OCI-LY7 (cell line): ENCODE measurements around the gene OLFM2. TPM values are rescaled to one million over a fixed set of nuclear protein-coding genes. Genes with fewer than 3 reads are reported as not detected.

ENCODE experiments used
- BruUV-seq: library from RNA; stranded (reverse); fragments of 400-500 nt; replicated peaks from 2 replicates; lab custom pipeline; 2021; lab: Mats Ljungman, UMichigan
- CTCF ChIA-PET: fragments of 300-600 bp; sonication (Branson Sonifier 250); formaldehyde crosslinking; loops from one replicate; lab custom pipeline; 2022; ENCODE audit warnings: antibody characterized with exemption; ENCODE audit not compliant: unreplicated experiment; lab: Charles Lee
- POLR2A ChIA-PET: fragments of 300-600 bp; sonication (Branson Sonifier 250); formaldehyde crosslinking; loops from one replicate; lab custom pipeline; 2022; ENCODE audit warnings: antibody characterized with exemption; lab: Charles Lee
- DNase-seq: peaks from one replicate; pipeline ENCODE4 v3.0.0-alpha.2; 2015; ENCODE audit warnings: low spot score
- H2AFZ ChIP-seq: fragments of 200-600 bp; sonication (generic), shearing (Covaris generic); 2 replicates; pipeline ENCODE4 v1.6.1; 2014; ENCODE audit warnings: mild to moderate bottlenecking, antibody characterized with exemption, low read length, moderate library complexity
- H3K27ac ChIP-seq: fragments of 200-600 bp; sonication (generic); 2 replicates; pipeline ENCODE4 v1.5.1; 2014; ENCODE audit warnings: mixed run types, low read depth, mild to moderate bottlenecking, moderate library complexity, low read length, inconsistent platforms; ENCODE audit not compliant: poor library complexity, severe bottlenecking
- H3K36me3 ChIP-seq: fragments of 200-600 bp; sonication (generic); 2 replicates; pipeline ENCODE4 v1.6.1; 2014; ENCODE audit warnings: mild to moderate bottlenecking, antibody characterized with exemption, low read length, moderate library complexity, mixed read lengths; ENCODE audit not compliant: insufficient read depth
- H3K4me1 ChIP-seq: fragments of 200-600 bp; sonication (generic); 2 replicates; pipeline ENCODE4 v1.5.1; 2014; ENCODE audit warnings: mild to moderate bottlenecking, low read length; ENCODE audit not compliant: insufficient read depth, poor library complexity, severe bottlenecking
- H3K4me2 ChIP-seq: fragments of 200-600 bp; sonication (generic); 2 replicates; pipeline ENCODE4 v1.6.1; 2014; ENCODE audit warnings: mild to moderate bottlenecking, low read length
- H3K4me3 ChIP-seq: fragments of 200-600 bp; sonication (generic); 2 replicates; pipeline ENCODE4 v1.5.1; 2014; ENCODE audit warnings: mild to moderate bottlenecking, low read depth, low read length; ENCODE audit not compliant: poor library complexity, severe bottlenecking
- H3K79me2 ChIP-seq: fragments of 200-600 bp; sonication (generic); 2 replicates; pipeline ENCODE4 v1.6.1; 2016; ENCODE audit warnings: low read depth, mild to moderate bottlenecking, low read length, moderate library complexity, mixed read lengths; ENCODE audit not compliant: insufficient read depth
- H3K9me2 ChIP-seq: fragments of 200-600 bp; sonication (generic); 2 replicates; pipeline ENCODE4 v1.6.1; 2016; ENCODE audit warnings: mild to moderate bottlenecking, low read length, mixed read lengths; ENCODE audit not compliant: insufficient read depth
- H3K9me3 ChIP-seq: fragments of 200-600 bp; sonication (generic); 2 replicates; pipeline ENCODE4 v1.6.1; 2014; ENCODE audit warnings: mild to moderate bottlenecking, mixed run types, low read length, mixed read lengths
- H4K20me1 ChIP-seq: fragments of 200-600 bp; sonication (generic); 2 replicates; pipeline ENCODE4 v1.6.1; 2014; ENCODE audit warnings: mild to moderate bottlenecking, antibody characterized with exemption, low read length, moderate library complexity, mixed read lengths; ENCODE audit not compliant: insufficient read depth
- CTCF ChIP-seq: fragments of 200-600 bp; sonication (generic); conservative IDR thresholded peaks from 2 replicates; pipeline ENCODE4 v1.5.1; 2014; ENCODE audit warnings: mild to moderate bottlenecking, antibody characterized with exemption, low read length, moderate library complexity, mixed read lengths
- EZH2phosphoT487 ChIP-seq: fragments of 200-600 bp; sonication (generic); IDR thresholded peaks from 2 replicates; pipeline ENCODE4 v1.6.1; 2018; ENCODE audit warnings: low read depth, borderline replicate concordance, mild to moderate bottlenecking, mixed run types, antibody characterized with exemption, low read length, moderate library complexity, mixed read lengths
- intact Hi-C: fragments of 100-400 bp; cut with micrococcal nuclease; formaldehyde crosslinking; loops from one replicate; pipeline ENCODE4 v1.10.0; 2022; ENCODE audit not compliant: unreplicated experiment
- total RNA-seq, 2 experiments: library from RNA; depleted of rRNA in 1 of 2; stranded (reverse); fragments of >200 nt in 1 of 2; shearing (Covaris generic) in 1 of 2; gene quantifications; 2 replicates each; pipeline ENCODE4 v1.2.3, GENCODE V29; 2014 to 2022

Gene OLFM2
- total RNA-seq, 2 experiments from 2014 or later, result not detected

DNA sequence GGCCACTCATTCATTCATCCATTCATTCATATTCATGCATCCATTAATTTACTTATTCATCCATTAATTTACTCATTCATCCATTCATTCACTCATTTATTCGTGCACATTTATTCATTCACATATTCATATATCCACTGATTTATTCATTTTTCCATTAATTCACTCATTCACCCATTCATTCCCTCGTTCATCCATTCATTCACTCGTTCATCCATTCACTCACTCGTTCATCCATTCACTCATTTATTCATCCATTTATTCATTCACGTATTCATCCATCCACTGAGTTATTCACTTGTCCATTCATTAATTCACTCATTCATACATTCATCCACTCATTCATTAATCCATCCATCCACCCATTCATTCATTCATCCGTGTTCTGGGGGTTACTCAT lies 35.8 kb upstream of the OLFM2 start:
- no peak overlapping the region for H3K4me3 ChIP-seq
- no peak overlapping the region for H2AFZ ChIP-seq
- no peaks in the 10 kb centered on the region for H3K79me2 ChIP-seq
- CTCF ChIA-PET, result no interaction called here
- POLR2A ChIA-PET, result no interaction called here
- H3K4me2 ChIP-seq, result no peak overlapping the region
- H3K9me2 ChIP-seq, result no peaks in the 10 kb centered on the region
- no TSS peak for BruUV-seq
- H4K20me1 ChIP-seq, result no peaks in the 10 kb centered on the region
- no peak overlapping the region for H3K27ac ChIP-seq
- no peaks in the 10 kb centered on the region for H3K36me3 ChIP-seq
- no peak for DNase-seq
- H3K9me3 ChIP-seq, result no peaks in the 10 kb centered on the region
- H3K4me1 ChIP-seq, result no peaks in the 10 kb centered on the region
- intact Hi-C loops, result no loop called here
- TF ChIP-seq EZH2phosphoT487 (no peak), CTCF (no peak)

- no peak for TF ChIP-seq CTCF
- TF ChIP-seq EZH2phosphoT487, result no peak
- Histone ChIP-seq H3K27ac (no peak overlapping the region), H2AFZ (no peak overlapping the region), H3K79me2 (no peaks in the 10 kb centered on the region), H4K20me1 (no peaks in the 10 kb centered on the region), H3K9me3 (no peaks in the 10 kb centered on the region), H3K4me1 (no peaks in the 10 kb centered on the region), H3K4me3 (no peak overlapping the region), H3K9me2 (no peaks in the 10 kb centered on the region), H3K4me2 (no peak overlapping the region), H3K36me3 (no peaks in the 10 kb centered on the region)
- DNase-seq, result no peak
- ChIA-PET CTCF (no interaction called here), POLR2A (no interaction called here)
- BruUV-seq, result no TSS peak
- intact Hi-C loops, result no loop called here
Measured at GRCh38 chr19:9971166-9971897, 35.0 kb upstream of the OLFM2 start.

- no peak for DNase-seq
- no peaks in the 10 kb centered on the region for H3K9me3 ChIP-seq
- no peaks in the 10 kb centered on the region for H3K9me2 ChIP-seq
- H3K79me2 ChIP-seq, result no peaks in the 10 kb centered on the region
- H3K4me2 ChIP-seq, result no peak overlapping the region
- intact Hi-C loops, result no loop called here
- H3K4me3 ChIP-seq, result no peak overlapping the region
- POLR2A ChIA-PET, result no interaction called here
- no peak overlapping the region for H2AFZ ChIP-seq
- TF ChIP-seq CTCF (no peak), EZH2phosphoT487 (no peak)
- no peaks in the 10 kb centered on the region for H4K20me1 ChIP-seq
- no peak overlapping the region for H3K27ac ChIP-seq
- H3K4me1 ChIP-seq, result no peaks in the 10 kb centered on the region
- no peaks in the 10 kb centered on the region for H3K36me3 ChIP-seq
- no TSS peak for BruUV-seq
- CTCF ChIA-PET, result no interaction called here
Measured at GRCh38 chr19:9970481-9970880, 34.2 kb upstream of the OLFM2 start.
